SK-N-SH (cell line): ENCODE data around the gene PEX11A.

ENCODE experiments used
- CTCF ChIP-seq: fragments of 200-600 bp; sonication (generic); IDR thresholded peaks from 2 replicates; pipeline ENCODE4 v1.6.1; 2017; ENCODE audit warnings: antibody characterized with exemption, mild to moderate bottlenecking, moderate library complexity
- EP300 ChIP-seq, 2 experiments: IDR thresholded peaks; 2 replicates each; pipeline versions ENCODE4 v1.4.0 to v1.6.1; 2012; ENCODE audit warnings: borderline replicate concordance in 1 of 2, low read depth in 1 of 2, low read length in 1 of 2
- EZH2phosphoT487 ChIP-seq: fragments of 200-600 bp; sonication (generic); IDR thresholded peaks from 2 replicates; pipeline ENCODE4 v1.6.1; 2017; ENCODE audit warnings: low read depth, mixed run types, mild to moderate bottlenecking, antibody characterized with exemption, moderate library complexity, borderline replicate concordance
- GABPA ChIP-seq: IDR thresholded peaks from 2 replicates; pipeline ENCODE4 v1.4.0; 2012; ENCODE audit warnings: low read depth, mild to moderate bottlenecking
- MAX ChIP-seq: IDR thresholded peaks from 2 replicates; pipeline ENCODE4 v1.4.0; 2012; ENCODE audit warnings: low read depth
- NFIC ChIP-seq: IDR thresholded peaks from 2 replicates; pipeline ENCODE4 v1.4.0; 2012; ENCODE audit warnings: borderline replicate concordance
- NRF1 ChIP-seq: IDR thresholded peaks from 2 replicates; pipeline ENCODE4 v1.6.1; 2012; ENCODE audit warnings: low read depth, mild to moderate bottlenecking, low read length
- RCOR1 ChIP-seq: fragments of 150-350 bp; IDR thresholded peaks from 2 replicates; pipeline ENCODE4 v1.6.1; 2017; ENCODE audit warnings: antibody characterized with exemption, low read length
- REST ChIP-seq: IDR thresholded peaks from 2 replicates; pipeline ENCODE4 v1.6.1; 2012; ENCODE audit warnings: mild to moderate bottlenecking, low read depth, low read length, moderate library complexity
- SMC3 ChIP-seq: IDR thresholded peaks from 2 replicates; pipeline ENCODE4 v1.6.1; 2012; ENCODE audit warnings: low read depth, low read length, improper control_type of control experiment
- TEAD4 ChIP-seq: IDR thresholded peaks from 2 replicates; pipeline ENCODE4 v1.4.0; 2012; ENCODE audit warnings: mild to moderate bottlenecking, borderline replicate concordance; ENCODE audit not compliant: insufficient read depth

- TF ChIP-seq SMC3 (peak; percentile 74), EZH2phosphoT487 (no peak), CTCF (peak; percentile 85), MAX (no peak), REST (no peak), NFIC (no peak), GABPA (no peak), TEAD4 (no peak), NRF1 (no peak), RCOR1 (peak; percentile 23; the same call in 1 of the 2 replicates), EP300 (IDR thresholded peaks at IDR 0.05; ENCODE audit: borderline replicate concordance in 1 of 2, low read depth in 1 of 2, low read length in 1 of 2) (no peak)
These were observed 49.6 kb upstream of the PEX11A start for GRCh38 chr15:89740137-89740536.
